Rectal smooth muscle tissue (tissue), 1 donor: ENCODE measurements around the gene TOMT.

Experiments
- H3K27ac ChIP-seq: one replicate; pipeline ENCODE4 v1.7.0; 2013; ENCODE audit warnings: low read depth, low read length, inconsistent platforms
- H3K27me3 ChIP-seq: one replicate; pipeline ENCODE4 v1.7.0; 2013; ENCODE audit warnings: low read length; ENCODE audit not compliant: control insufficient read depth, insufficient read depth
- H3K36me3 ChIP-seq: one replicate; pipeline ENCODE4 v1.7.0; 2013; ENCODE audit warnings: low read length; ENCODE audit not compliant: control insufficient read depth, insufficient read depth
- H3K4me1 ChIP-seq: one replicate; pipeline ENCODE4 v1.7.0; 2013; ENCODE audit warnings: low read length; ENCODE audit not compliant: control insufficient read depth, insufficient read depth
- H3K4me3 ChIP-seq: one replicate; pipeline ENCODE4 v1.7.0; 2013; ENCODE audit warnings: low read length
- H3K9ac ChIP-seq: one replicate; pipeline ENCODE4 v1.7.0; 2013; ENCODE audit warnings: low read length

Gene TOMT

GRCh38 chr11:72098741-72099140 is 7.0 kb upstream of the TOMT start:
- Histone ChIP-seq H3K9ac (no peak overlapping the region), H3K36me3 (peaks cover 25% of the 10 kb centered on the region), H3K4me1 (peaks cover 18% of the 10 kb centered on the region), H3K4me3 (no peak overlapping the region), H3K27ac (no peak overlapping the region), H3K27me3 (no peaks in the 10 kb centered on the region)

GRCh38 chr11:72100009-72100408 is 5.7 kb upstream of the TOMT start:
- H3K4me3 ChIP-seq, result no peak overlapping the region
- peaks cover 17% of the 10 kb centered on the region for H3K36me3 ChIP-seq
- H3K27ac ChIP-seq, result no peak overlapping the region
- peaks cover 19% of the 10 kb centered on the region for H3K4me1 ChIP-seq
- H3K27me3 ChIP-seq, result no peaks in the 10 kb centered on the region
- H3K9ac ChIP-seq, result no peak overlapping the region

- no peaks in the 10 kb centered on the region for H3K27me3 ChIP-seq
- no peak overlapping the region for H3K9ac ChIP-seq
- H3K36me3 ChIP-seq, result peaks cover 16% of the 10 kb centered on the region
- H3K4me1 ChIP-seq, result peaks cover 19% of the 10 kb centered on the region
- H3K4me3 ChIP-seq, result no peak overlapping the region
- no peak overlapping the region for H3K27ac ChIP-seq
Observed at GRCh38 chr11:72100462-72100861, 5.3 kb upstream of the TOMT start.

GRCh38 chr11:72102162-72102561 is 3.6 kb upstream of the TOMT start:
- Histone ChIP-seq H3K36me3 (peaks cover 16% of the 10 kb centered on the region), H3K4me3 (peak overlapping the region; percentile 82), H3K27me3 (no peaks in the 10 kb centered on the region), H3K9ac (peak overlapping the region; percentile 74), H3K4me1 (peaks cover 19% of the 10 kb centered on the region), H3K27ac (no peak overlapping the region)

- peak overlapping the region; percentile 95 for H3K27ac ChIP-seq
- H3K9ac ChIP-seq, result peak overlapping the region; percentile 74
- peaks cover 19% of the 10 kb centered on the region for H3K4me1 ChIP-seq
- peak overlapping the region; percentile 82 for H3K4me3 ChIP-seq
- H3K36me3 ChIP-seq, result peaks cover 15% of the 10 kb centered on the region
- H3K27me3 ChIP-seq, result no peaks in the 10 kb centered on the region
Observed at GRCh38 chr11:72102631-72102945, 3.1 kb upstream of the TOMT start.

GRCh38 chr11:72102946-72103753 is 2.6 kb upstream of the TOMT start, which contains the start of gene LAMTOR1:
TSS of gene LAMTOR1 (minus strand) at chr11:72103297. CDS start at chr11:72103224, 73 bp downstream.
- H3K4me3 ChIP-seq, result peak within 1 kb of the TSS; percentile 82

DNA sequence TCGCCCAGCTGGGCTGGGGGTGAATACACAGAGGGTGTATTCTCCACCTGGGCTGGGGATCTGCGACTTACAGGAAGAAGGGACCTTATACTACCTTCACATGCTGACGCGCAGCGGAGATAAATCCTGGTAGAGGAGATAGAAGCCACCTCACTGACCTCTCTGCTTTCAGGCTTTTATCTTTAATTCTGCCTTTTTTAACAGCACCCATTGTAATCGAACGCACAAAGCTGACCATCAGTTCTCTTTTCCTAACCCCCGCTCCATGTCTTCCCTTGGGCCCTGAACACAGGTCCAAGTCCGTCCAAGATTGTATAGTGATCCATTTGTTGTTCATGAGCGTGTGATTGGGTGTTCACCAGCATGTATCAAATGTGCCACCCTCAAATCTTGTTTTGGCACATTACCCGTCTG is 2.0 kb upstream of the TOMT start:
- Histone ChIP-seq H3K27me3 (no peaks in the 10 kb centered on the region), H3K27ac (peak overlapping the region; percentile 97), H3K9ac (peak overlapping the region; percentile 66), H3K4me1 (peaks cover 19% of the 10 kb centered on the region), H3K4me3 (peak overlapping the region; percentile 77), H3K36me3 (peaks cover 3% of the 10 kb centered on the region)

More at GRCh38 chr11:72102946-72103753, 2.6 kb upstream of the TOMT start, which contains the start of gene LAMTOR1:
- Histone ChIP-seq H3K27me3 (no peaks in the 10 kb centered on the region), H3K27ac (peak within 1 kb of the TSS; percentile 97), H3K36me3 (peaks cover 10% of the 10 kb centered on the region), H3K4me1 (peaks cover 19% of the 10 kb centered on the region), H3K9ac (peak within 1 kb of the TSS; percentile 74)

DNA sequence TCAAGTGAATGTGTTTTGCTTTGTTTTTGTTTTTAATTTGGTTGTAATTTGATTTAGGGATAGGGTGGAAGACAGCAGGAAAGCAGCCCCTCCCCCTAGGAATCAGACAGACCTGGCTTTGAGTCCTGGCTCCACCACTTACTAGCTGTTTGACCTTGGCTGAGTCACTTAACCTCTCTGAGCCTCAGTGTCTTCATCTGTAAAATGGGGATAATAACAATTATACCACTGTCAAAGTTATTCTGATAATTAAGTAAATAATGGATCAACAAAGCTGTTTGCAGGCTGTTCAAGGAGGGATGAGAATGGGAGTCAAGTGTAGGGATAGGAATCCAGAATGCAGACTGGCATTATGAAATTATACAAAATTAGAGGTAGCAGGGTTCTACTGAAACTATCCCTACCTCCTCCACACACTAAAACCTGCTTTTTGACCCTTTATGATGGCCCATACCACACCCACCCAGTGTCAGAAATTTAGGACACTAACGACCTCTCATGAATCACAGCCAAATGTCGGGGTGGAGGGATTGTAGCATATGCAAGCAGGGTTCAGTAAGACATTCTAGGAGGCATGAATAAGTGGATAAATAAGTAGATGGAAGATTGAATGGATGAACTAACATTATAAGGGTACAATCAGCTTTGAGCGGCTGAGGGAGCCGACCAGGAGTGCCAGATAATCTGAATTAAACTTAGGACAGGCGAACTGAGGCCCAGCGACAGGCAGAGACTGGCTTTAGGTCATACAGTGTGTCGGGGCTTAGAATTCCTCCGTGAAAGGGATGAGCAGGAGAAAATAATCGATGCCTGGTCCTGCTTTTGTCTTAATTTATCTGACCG is 5.8 kb downstream of the TOMT start:
- H3K4me3 ChIP-seq, result peak overlapping the region; percentile 73
- no peaks in the 10 kb centered on the region for H3K27me3 ChIP-seq
- H3K36me3 ChIP-seq, result peaks cover 2% of the 10 kb centered on the region
- H3K9ac ChIP-seq, result peak overlapping the region; percentile 81
- H3K27ac ChIP-seq, result peak overlapping the region; percentile 97
- peaks cover 16% of the 10 kb centered on the region for H3K4me1 ChIP-seq

DNA sequence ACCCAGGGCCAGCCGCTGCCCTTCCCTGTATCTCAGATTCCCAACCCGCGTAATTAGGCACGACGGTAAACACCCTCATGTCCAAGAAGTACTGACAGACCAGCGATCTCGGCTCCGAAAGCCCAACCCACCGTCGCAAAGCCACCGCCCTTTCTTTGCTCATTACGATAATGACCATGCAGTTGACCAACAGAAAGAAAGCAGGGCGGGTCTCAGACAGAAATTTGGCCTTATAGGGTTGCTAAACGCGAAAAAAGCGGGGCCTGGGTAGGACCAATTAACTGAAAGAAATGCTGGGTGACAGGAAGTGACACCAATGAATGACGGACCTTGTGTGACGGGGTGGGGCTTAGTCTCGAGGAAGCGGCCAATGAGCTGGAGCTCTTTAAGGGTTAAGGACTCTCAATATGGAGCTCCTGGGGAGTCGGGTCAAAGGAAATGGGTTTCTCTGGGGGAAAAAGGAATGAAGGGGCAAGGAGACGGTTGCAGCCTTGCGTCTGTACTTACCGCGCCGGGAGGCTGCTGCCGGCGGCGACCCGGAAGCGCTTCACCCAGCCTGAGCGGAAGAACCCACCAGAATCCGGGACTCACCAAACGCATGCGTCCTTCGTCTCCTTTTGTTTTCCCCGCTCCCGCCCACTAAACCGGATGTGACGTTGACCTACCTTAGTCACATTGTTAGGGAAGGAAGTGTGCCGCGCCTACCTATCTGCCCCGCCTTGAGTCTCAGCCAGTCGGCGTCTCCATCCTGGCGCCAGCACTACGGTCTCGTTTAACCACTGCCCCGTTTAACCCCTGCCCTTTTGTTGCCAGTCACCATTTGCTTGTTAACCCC is 6.6 kb downstream of the TOMT start, which contains the start of gene ANAPC15:
ANAPC15 (minus strand) TSS at position 553 of the 835 bp plus-strand sequence. CDS start 1,419 bp downstream, outside the sequence.
- H3K27me3 ChIP-seq, result no peaks in the 10 kb centered on the region
- H3K4me1 ChIP-seq, result peaks cover 16% of the 10 kb centered on the region
- H3K9ac ChIP-seq, result peak within 1 kb of the TSS; percentile 85
- H3K27ac ChIP-seq, result peak within 1 kb of the TSS; percentile 97
- peak within 1 kb of the TSS; percentile 78 for H3K4me3 ChIP-seq
- H3K36me3 ChIP-seq, result peaks cover 2% of the 10 kb centered on the region

DNA sequence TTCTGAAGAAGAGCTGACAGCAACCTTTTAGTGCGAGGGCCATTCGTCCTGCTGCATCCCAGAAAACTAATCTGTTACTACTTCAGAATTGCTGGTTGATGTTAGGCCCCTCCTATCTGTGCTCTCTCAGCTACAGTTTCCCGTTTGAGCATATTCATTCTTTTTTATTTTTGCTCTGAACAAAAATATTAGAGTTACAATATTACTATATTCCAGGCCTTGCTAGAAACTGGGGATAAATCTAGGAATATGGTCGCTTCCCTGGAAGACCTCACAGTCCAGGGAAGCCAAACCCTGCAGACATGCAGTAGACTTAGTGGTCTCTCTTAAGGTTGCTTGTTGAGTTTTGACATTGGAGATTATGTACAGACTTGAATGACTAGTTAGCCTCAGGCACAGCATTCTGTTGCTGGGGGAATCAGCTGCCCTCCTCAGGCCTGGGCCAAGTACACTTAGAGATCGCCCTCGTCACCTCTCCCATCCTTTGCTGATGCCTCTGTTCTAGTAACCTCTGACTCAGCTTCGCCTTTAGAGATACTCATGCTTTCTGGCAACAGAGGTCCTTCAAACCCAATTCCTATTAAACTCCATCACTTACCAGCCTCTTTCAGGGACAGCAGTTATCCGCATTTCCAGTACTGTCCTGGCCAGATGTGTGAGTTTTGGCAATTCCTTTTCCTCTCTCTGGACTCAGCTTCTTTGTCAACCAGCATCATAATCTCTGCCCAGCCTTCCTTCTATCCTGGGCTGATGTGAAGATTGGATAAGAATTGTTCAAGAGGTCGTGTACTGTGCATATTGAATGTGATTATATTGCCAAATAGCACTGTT is 7.5 kb downstream of the TOMT start:
- H3K27me3 ChIP-seq, result no peaks in the 10 kb centered on the region
- peak overlapping the region; percentile 85 for H3K9ac ChIP-seq
- H3K36me3 ChIP-seq, result peaks cover 2% of the 10 kb centered on the region
- H3K27ac ChIP-seq, result peak overlapping the region; percentile 97
- H3K4me1 ChIP-seq, result peaks cover 16% of the 10 kb centered on the region
- peak overlapping the region; percentile 78 for H3K4me3 ChIP-seq

DNA sequence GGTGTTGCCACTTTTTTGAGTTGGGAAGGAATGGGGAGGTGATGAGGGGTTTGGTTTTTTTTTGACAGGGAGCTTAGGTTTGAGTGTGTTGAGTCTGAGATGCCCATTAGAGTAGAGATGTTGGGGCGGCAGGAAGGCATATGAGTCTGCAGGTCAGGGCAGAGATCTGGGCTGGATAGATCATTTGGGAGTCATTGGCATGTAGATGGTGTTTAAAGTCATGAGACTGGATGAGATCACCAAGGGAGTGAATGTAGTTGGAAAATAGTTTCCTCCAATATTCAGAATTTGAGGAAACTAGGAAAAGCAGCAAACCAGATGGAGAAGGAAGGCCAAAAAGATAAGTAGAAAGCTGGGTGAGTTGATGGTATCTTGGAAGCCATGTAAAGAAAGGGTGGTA is 8.8 kb downstream of the TOMT start:
- Histone ChIP-seq H3K27me3 (no peaks in the 10 kb centered on the region), H3K4me3 (no peak overlapping the region), H3K4me1 (peaks cover 16% of the 10 kb centered on the region), H3K36me3 (peaks cover 2% of the 10 kb centered on the region), H3K27ac (no peak overlapping the region), H3K9ac (no peak overlapping the region)
